Spinal cord (tissue), 4 donors: ENCODE measurements around the gene PSMA8. TPM values are rescaled to one million over a fixed set of nuclear protein-coding genes. Genes with fewer than 3 reads are reported as not detected.

Source experiments
- polyA plus RNA-seq, 2 donors: library from polyadenylated mRNA; unstranded; fragments of 120-200 nt; gene quantifications; one replicate each; pipeline ENCODE4 v1.2.1, GENCODE V29; 2013; ENCODE audit not compliant: insufficient read length in 2 of 2
- total RNA-seq, 2 donors: library from RNA; depleted of rRNA in 1 of 2; stranded (reverse); fragments of 120-200 nt in 1 of 2; fragments of >200 nt in 1 of 2; gene quantifications; one replicate each; pipeline versions ENCODE4 v1.2.3 to v1.2.4, GENCODE V29; 2013 to 2014

The PSMA8 gene
- total and polyA plus RNA-seq, 4 donors = 0.20 to 0.21 (median 0.21) TPM; not detected in 1

Other genes starting within 250 kb of the PSMA8 start
- 10 to 100 TPM; 86.9 to 92.0 TPM for gene SS18, start 43.3 kb upstream of the PSMA8 start, total RNA-seq
- gene SS18, start 43.3 kb upstream of the PSMA8 start, polyA plus RNA-seq = 10 to 100 TPM; 52.3 to 57.4 TPM
- 1 to 10 TPM; 3.3 to 4.9 TPM for gene TAF4B, start 92.6 kb downstream of the PSMA8 start, total RNA-seq
- 1 to 10 TPM; 1.6 to 2.0 TPM for gene TAF4B, start 92.6 kb downstream of the PSMA8 start, polyA plus RNA-seq